Measurements from ENCODE around the gene MRPL18. TPM values are rescaled to one million over a fixed set of nuclear protein-coding genes. Genes with fewer than 3 reads are reported as not detected.

Gene MRPL18
- total RNA-seq, 2 experiments from 2014 or later = 9.8 to 10.2 TPM

GRCh38 chr6:159760602-159761057 is 29.6 kb upstream of the MRPL18 start:
- POLR2A ChIA-PET = interaction anchor here (1.5 to 7.8 kb wide), 6 partner anchors 9 to 68 kb away, joined by 5 to 148 read pairs (median 23); partner anchors contain the start of genes MRPL18, SOD2, TCP1 and WTAP
- Histone ChIP-seq H3K27ac (ENCODE audit: low read depth in 1 of 2, low read length in 2 of 2) (peak overlapping the region; percentile 33 to 94), H3K27me3 (ENCODE audit: control insufficient read depth in 1 of 2, insufficient read depth in 2 of 2, low read length in 2 of 2) (no peaks in the 10 kb centered on the region), H3K4me1 (ENCODE audit: insufficient read depth, low read length) (peaks cover 21% of the 10 kb centered on the region), H3K4me3 (ENCODE audit: low read length) (no peak overlapping the region), H3K36me3 (ENCODE audit: insufficient read depth, low read length) (peaks cover 39% of the 10 kb centered on the region), H3K9me3 (ENCODE audit: control insufficient read depth in 1 of 2, insufficient read depth in 1 of 2, low read length in 2 of 2) (no peaks in the 10 kb centered on the region)
- intact Hi-C loops (cut with DNase I, micrococcal nuclease) = loop anchor here (1.0 to 2.0 kb wide), 2 partner anchors 33 to 70 kb away; partner anchors contain the start of gene WTAP (in 1 of the 2)
- no peak for ATAC-seq (ENCODE audit: poor library complexity)
- H3K9me3 Mint-ChIP-seq = no peaks in the 10 kb centered on the region
- peak overlapping the region; percentile 98 for H3K4me3 Mint-ChIP-seq
- H3K27me3 Mint-ChIP-seq = no peaks in the 10 kb centered on the region
- H3K36me3 Mint-ChIP-seq (ENCODE audit: low read depth) = peaks cover 64% of the 10 kb centered on the region
- CTCF ChIA-PET = no interaction called here
- peak overlapping the region; percentile 97 for H3K27ac Mint-ChIP-seq
- H3K4me1 Mint-ChIP-seq (ENCODE audit: low read depth) = peaks cover 34% of the 10 kb centered on the region
- DNase-seq = peak in 2 of 14 experiments; percentile 12 to 13
- TF ChIP-seq CTCF (IDR thresholded peaks at IDR 0.05) = no peak

GRCh38 chr6:159761129-159761872 is 29.0 kb upstream of the MRPL18 start:
- H3K4me3 Mint-ChIP-seq = peak overlapping the region; percentile 98
- DNase-seq (peak in 2 of 14 experiments; percentile 12 to 17), ATAC-seq (ENCODE audit: poor library complexity) (peak; percentile 9)
- no peaks in the 10 kb centered on the region for H3K9me3 ChIP-seq (ENCODE audit: control insufficient read depth in 1 of 2, insufficient read depth in 1 of 2, low read length in 2 of 2)
- no peaks in the 10 kb centered on the region for H3K27me3 Mint-ChIP-seq
- peaks cover 34% of the 10 kb centered on the region for H3K4me1 Mint-ChIP-seq (ENCODE audit: low read depth)
- intact Hi-C loops (cut with DNase I, micrococcal nuclease) = loop anchor here (1.0 to 2.0 kb wide), 2 partner anchors 34 to 70 kb away; partner anchors contain the start of gene WTAP (in 1 of the 2)
- peak overlapping the region; percentile 97 for H3K27ac Mint-ChIP-seq
- H3K27ac ChIP-seq (ENCODE audit: low read depth in 1 of 2, low read length in 2 of 2) = peak overlapping the region; percentile 94 to 99
- no peak for TF ChIP-seq CTCF (IDR thresholded peaks at IDR 0.05)
- peaks cover 21% of the 10 kb centered on the region for H3K4me1 ChIP-seq (ENCODE audit: insufficient read depth, low read length)
- H3K4me3 ChIP-seq (ENCODE audit: low read length) = peak overlapping the region; percentile 100
- H3K9me3 Mint-ChIP-seq = no peaks in the 10 kb centered on the region
- H3K36me3 Mint-ChIP-seq (ENCODE audit: low read depth) = peaks cover 64% of the 10 kb centered on the region
- ChIA-PET CTCF (interaction anchor here (1.2 kb wide), 1 partner anchor 27 kb away, joined by 4 read pairs; no protein-coding TSS in a partner anchor), POLR2A (interaction anchor here (1.0 to 7.8 kb wide), 13 partner anchors 9 to 255 kb away, joined by 3 to 148 read pairs (median 4); partner anchors contain the start of genes MRPL18, SOD2, TCP1 and WTAP)
- H3K36me3 ChIP-seq (ENCODE audit: insufficient read depth, low read length) = peaks cover 33% of the 10 kb centered on the region
- H3K27me3 ChIP-seq (ENCODE audit: control insufficient read depth in 1 of 2, insufficient read depth in 2 of 2, low read length in 2 of 2) = no peaks in the 10 kb centered on the region

GRCh38 chr6:159761873-159762680 is 28.2 kb upstream of the MRPL18 start, which contains the start of gene ACAT2:
Gene ACAT2 (plus strand): TSS chr6:159762045. CDS start chr6:159762088, 43 bp downstream.
- peak; percentile 89 for ATAC-seq (ENCODE audit: poor library complexity)
- peaks cover 64% of the 10 kb centered on the region for H3K36me3 Mint-ChIP-seq (ENCODE audit: low read depth)

More at GRCh38 chr6:159761873-159762680, 28.2 kb upstream of the MRPL18 start, which contains the start of gene ACAT2:
- Mint-ChIP-seq H3K27me3 (no peaks in the 10 kb centered on the region), H3K27ac (peak within 1 kb of the TSS; percentile 97), H3K9me3 (no peaks in the 10 kb centered on the region), H3K4me1 (ENCODE audit: low read depth) (peaks cover 34% of the 10 kb centered on the region), H3K4me3 (peak within 1 kb of the TSS; percentile 98)
- peak; percentile 80 to 97 (median 90) for DNase-seq
- CTCF ChIA-PET = interaction anchor here (1.2 kb wide), 1 partner anchor 26 kb away, joined by 4 read pairs; no protein-coding TSS in a partner anchor
- no peak for TF ChIP-seq CTCF (IDR thresholded peaks at IDR 0.05)
- H3K36me3 ChIP-seq (ENCODE audit: insufficient read depth, low read length) = peaks cover 31% of the 10 kb centered on the region
- no peaks in the 10 kb centered on the region for H3K27me3 ChIP-seq (ENCODE audit: control insufficient read depth in 1 of 2, insufficient read depth in 2 of 2, low read length in 2 of 2)
- H3K4me3 ChIP-seq (ENCODE audit: low read length) = peak within 1 kb of the TSS; percentile 100
- peaks cover 21% of the 10 kb centered on the region for H3K4me1 ChIP-seq (ENCODE audit: insufficient read depth, low read length)
- H3K9me3 ChIP-seq (ENCODE audit: control insufficient read depth in 1 of 2, insufficient read depth in 1 of 2, low read length in 2 of 2) = no peaks in the 10 kb centered on the region
- POLR2A ChIA-PET = interaction anchor here (0.6 to 7.8 kb wide), 16 partner anchors 8 to 254 kb away, joined by 3 to 148 read pairs (median 4); partner anchors contain the start of genes MRPL18, SOD2, TCP1 and WTAP
- intact Hi-C loops (cut with DNase I, micrococcal nuclease) = loop anchor here (1.0 to 2.0 kb wide), 6 partner anchors 26 to 71 kb away; partner anchors contain the start of genes WTAP (in 2 of the 2), MRPL18 (in 1 of the 2) and SOD2 (in 1 of the 2)
- H3K27ac ChIP-seq (ENCODE audit: low read depth in 1 of 2, low read length in 2 of 2) = peak within 1 kb of the TSS; percentile 94 to 99

Measured in CD4-positive, alpha-beta T cell (primary cell).